ENCODE data around the gene VIL1. TPM values are rescaled to one million over a fixed set of nuclear protein-coding genes. Genes with fewer than 3 reads are reported as not detected.

VIL1 gene
- total RNA-seq, 1 experiment from 2014 or later, result not detected

DNA sequence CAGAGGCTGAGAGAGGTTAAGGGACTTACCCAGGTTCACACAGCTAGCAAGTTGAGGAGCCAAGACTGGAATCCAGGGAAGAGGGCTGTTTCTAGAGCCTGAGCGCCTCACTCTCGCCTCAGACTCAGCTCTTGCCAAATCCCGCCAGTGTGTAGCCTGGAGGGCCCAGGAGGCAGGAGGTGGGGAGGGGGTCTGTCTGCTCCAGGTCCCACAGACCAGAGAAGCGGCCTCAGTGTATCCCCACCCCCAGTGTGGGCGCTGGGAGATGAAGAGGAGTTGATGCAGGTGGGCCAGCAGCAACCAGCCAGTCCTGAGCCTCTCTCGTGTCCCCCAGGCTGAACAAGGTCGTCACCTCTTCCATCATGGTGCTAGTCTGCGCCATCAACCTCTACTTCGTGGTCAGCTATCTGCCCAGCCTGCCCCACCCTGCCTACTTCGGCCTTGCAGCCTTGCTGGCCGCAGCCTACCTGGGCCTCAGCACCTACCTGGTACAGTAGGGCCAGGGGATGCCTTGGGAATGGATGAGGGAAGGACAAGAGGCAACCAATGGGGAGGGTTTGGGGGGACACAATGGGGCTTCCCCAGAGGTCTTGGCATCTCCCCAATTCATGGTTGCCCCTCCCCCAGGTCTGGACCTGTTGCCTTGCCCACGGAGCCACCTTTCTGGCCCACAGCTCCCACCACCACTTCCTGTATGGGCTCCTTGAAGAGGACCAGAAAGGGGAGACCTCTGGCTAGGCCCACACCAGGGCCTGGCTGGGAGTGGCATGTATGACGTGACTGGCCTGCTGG, 24.4 kb upstream of the VIL1 start:
- Histone ChIP-seq H3K4me1 (ENCODE audit: insufficient read depth, low read length, poor library complexity, severe bottlenecking) (peaks cover 37% of the 10 kb centered on the region), H3K4me3 (ENCODE audit: low read depth, low read length, poor library complexity, severe bottlenecking) (no peak overlapping the region), H3K36me3 (ENCODE audit: insufficient read depth, low read length, poor library complexity, severe bottlenecking) (no peaks in the 10 kb centered on the region), H3K27ac (ENCODE audit: low read depth, low read length, poor library complexity, severe bottlenecking) (no peak overlapping the region), H3K27me3 (replicated peaks; ENCODE audit: insufficient read depth, low read depth, low read length, poor library complexity) (no peaks in the 10 kb centered on the region), H3K9me3 (ENCODE audit: low read depth, low read length, poor library complexity, severe bottlenecking) (no peaks in the 10 kb centered on the region)
- BruUV-seq (replicated peaks), result no TSS peak
- TF ChIP-seq, protein P1, sequence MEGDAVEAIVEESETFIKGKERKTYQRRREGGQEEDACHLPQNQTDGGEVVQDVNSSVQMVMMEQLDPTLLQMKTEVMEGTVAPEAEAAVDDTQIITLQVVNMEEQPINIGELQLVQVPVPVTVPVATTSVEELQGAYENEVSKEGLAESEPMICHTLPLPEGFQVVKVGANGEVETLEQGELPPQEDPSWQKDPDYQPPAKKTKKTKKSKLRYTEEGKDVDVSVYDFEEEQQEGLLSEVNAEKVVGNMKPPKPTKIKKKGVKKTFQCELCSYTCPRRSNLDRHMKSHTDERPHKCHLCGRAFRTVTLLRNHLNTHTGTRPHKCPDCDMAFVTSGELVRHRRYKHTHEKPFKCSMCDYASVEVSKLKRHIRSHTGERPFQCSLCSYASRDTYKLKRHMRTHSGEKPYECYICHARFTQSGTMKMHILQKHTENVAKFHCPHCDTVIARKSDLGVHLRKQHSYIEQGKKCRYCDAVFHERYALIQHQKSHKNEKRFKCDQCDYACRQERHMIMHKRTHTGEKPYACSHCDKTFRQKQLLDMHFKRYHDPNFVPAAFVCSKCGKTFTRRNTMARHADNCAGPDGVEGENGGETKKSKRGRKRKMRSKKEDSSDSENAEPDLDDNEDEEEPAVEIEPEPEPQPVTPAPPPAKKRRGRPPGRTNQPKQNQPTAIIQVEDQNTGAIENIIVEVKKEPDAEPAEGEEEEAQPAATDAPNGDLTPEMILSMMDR (conservative IDR thresholded peaks at IDR 0.05; ENCODE audit: low read depth, low read length), result no peak
- TF ChIP-seq EZH2 (IDR thresholded peaks at IDR 0.05; ENCODE audit: borderline replicate concordance, low read depth, low read length, poor library complexity, severe bottlenecking), result no peak
- POLR2A ChIA-PET (ENCODE audit: low non-redundant PET), result no interaction called here
- intact Hi-C loops (cut with micrococcal nuclease; ENCODE audit: unreplicated experiment), result loop anchor here (2.0 to 5.0 kb wide), 2 partner anchors 102 to 453 kb away; partner anchors contain the start of gene TMBIM1
- CTCF ChIA-PET, result interaction anchor here (0.8 kb wide), 1 partner anchor 38 kb away, joined by 5 read pairs; the partner anchor contains the start of gene CATIP
- no peak for DNase-seq (ENCODE audit: low spot score)

DNA sequence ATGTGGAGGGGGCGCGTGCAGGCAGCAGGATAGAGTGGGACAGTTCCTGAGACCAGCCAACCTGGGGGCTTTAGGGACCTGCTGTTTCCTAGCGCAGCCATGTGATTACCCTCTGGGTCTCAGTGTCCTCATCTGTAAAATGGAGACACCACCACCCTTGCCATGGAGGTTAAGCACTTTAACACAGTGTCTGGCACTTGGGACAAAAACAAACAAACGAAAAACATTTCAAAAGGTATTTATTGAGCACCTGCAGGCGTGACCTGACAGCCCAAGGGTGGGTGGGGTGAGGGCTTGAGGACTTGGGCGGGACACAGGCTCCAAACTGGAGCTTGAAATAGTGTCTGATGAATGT, 23.9 kb upstream of the VIL1 start:
- ChIA-PET POLR2A (ENCODE audit: low non-redundant PET) (no interaction called here), CTCF (interaction anchor here (0.6 to 1.6 kb wide), 3 partner anchors 9 to 175 kb away, joined by 3 to 6 read pairs (median 3); no protein-coding TSS in a partner anchor)
- H3K4me3 ChIP-seq (ENCODE audit: low read depth, low read length, poor library complexity, severe bottlenecking), result no peak overlapping the region

DNA sequence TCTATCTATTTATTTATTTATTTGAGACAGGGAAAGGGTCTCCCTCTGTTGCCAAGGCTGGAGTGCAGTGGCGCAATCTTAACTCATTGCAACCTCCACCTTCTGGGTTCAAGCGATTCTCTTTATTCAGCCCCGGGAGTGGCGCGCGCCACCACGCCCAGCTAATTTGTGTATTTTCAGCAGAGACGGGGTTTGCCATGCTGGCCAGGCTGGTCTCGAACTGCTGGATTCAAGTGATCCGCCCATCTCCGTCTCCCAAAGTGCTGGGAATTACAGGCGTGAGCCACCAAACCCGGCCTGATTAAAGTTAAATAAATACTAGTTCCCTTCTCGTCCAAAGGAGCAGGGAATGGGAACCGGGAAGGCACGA, 23.5 kb upstream of the VIL1 start:
- Histone ChIP-seq H3K4me3 (ENCODE audit: low read depth, low read length, poor library complexity, severe bottlenecking) (peak overlapping the region; percentile 97), H3K27ac (ENCODE audit: low read depth, low read length, poor library complexity, severe bottlenecking) (peak overlapping the region; percentile 91), H3K4me1 (ENCODE audit: insufficient read depth, low read length, poor library complexity, severe bottlenecking) (peaks cover 37% of the 10 kb centered on the region), H3K36me3 (ENCODE audit: insufficient read depth, low read length, poor library complexity, severe bottlenecking) (no peaks in the 10 kb centered on the region), H3K27me3 (replicated peaks; ENCODE audit: insufficient read depth, low read depth, low read length, poor library complexity) (no peaks in the 10 kb centered on the region), H3K9me3 (ENCODE audit: low read depth, low read length, poor library complexity, severe bottlenecking) (no peaks in the 10 kb centered on the region)
- ChIA-PET POLR2A (ENCODE audit: low non-redundant PET) (no interaction called here), CTCF (interaction anchor here (0.6 to 1.6 kb wide), 3 partner anchors 9 to 175 kb away, joined by 3 to 6 read pairs (median 3); no protein-coding TSS in a partner anchor)
- intact Hi-C loops (cut with micrococcal nuclease; ENCODE audit: unreplicated experiment), result loop anchor here (2.0 to 5.0 kb wide), 2 partner anchors 103 to 452 kb away; partner anchors contain the start of gene TMBIM1
- TF ChIP-seq EZH2 (IDR thresholded peaks at IDR 0.05; ENCODE audit: borderline replicate concordance, low read depth, low read length, poor library complexity, severe bottlenecking), result no peak
- TF ChIP-seq, protein P1 (conservative IDR thresholded peaks at IDR 0.05; ENCODE audit: low read depth, low read length), result no peak
- DNase-seq (ENCODE audit: low spot score), result no peak
- BruUV-seq (replicated peaks), result no TSS peak

More for the DNA sequence above, 23.9 kb upstream of the VIL1 start:
- BruUV-seq (replicated peaks), result no TSS peak
- Histone ChIP-seq H3K27ac (ENCODE audit: low read depth, low read length, poor library complexity, severe bottlenecking) (no peak overlapping the region), H3K27me3 (replicated peaks; ENCODE audit: insufficient read depth, low read depth, low read length, poor library complexity) (no peaks in the 10 kb centered on the region), H3K4me1 (ENCODE audit: insufficient read depth, low read length, poor library complexity, severe bottlenecking) (peaks cover 37% of the 10 kb centered on the region), H3K36me3 (ENCODE audit: insufficient read depth, low read length, poor library complexity, severe bottlenecking) (no peaks in the 10 kb centered on the region), H3K9me3 (ENCODE audit: low read depth, low read length, poor library complexity, severe bottlenecking) (no peaks in the 10 kb centered on the region)
- intact Hi-C loops (cut with micrococcal nuclease; ENCODE audit: unreplicated experiment), result loop anchor here (2.0 to 5.0 kb wide), 2 partner anchors 102 to 452 kb away; partner anchors contain the start of gene TMBIM1
- DNase-seq (ENCODE audit: low spot score), result no peak
- TF ChIP-seq EZH2 (IDR thresholded peaks at IDR 0.05; ENCODE audit: borderline replicate concordance, low read depth, low read length, poor library complexity, severe bottlenecking), result no peak
- TF ChIP-seq, protein P1 (conservative IDR thresholded peaks at IDR 0.05; ENCODE audit: low read depth, low read length), result no peak
